Ishikawa (cell line): ENCODE measurements around the gene GALNT2.

Experiments
- EP300 ChIP-seq: IDR thresholded peaks from 2 replicates; pipeline ENCODE4 v1.6.1; 2012; ENCODE audit warnings: borderline replicate concordance
- NFIC ChIP-seq: IDR thresholded peaks from 2 replicates; pipeline ENCODE4 v1.6.1; 2012
- RAD21 ChIP-seq: IDR thresholded peaks from 2 replicates; pipeline ENCODE4 v1.6.1; 2012; ENCODE audit warnings: low read depth
- REST ChIP-seq: IDR thresholded peaks from 2 replicates; pipeline ENCODE4 v1.6.1; 2012; ENCODE audit warnings: low read depth, mild to moderate bottlenecking
- TAF1 ChIP-seq: IDR thresholded peaks from 2 replicates; pipeline ENCODE4 v1.6.1; 2012; ENCODE audit warnings: low read depth, mild to moderate bottlenecking
- TF ChIP-seq, protein P1 (sequence below): IDR thresholded peaks from 2 replicates; pipeline ENCODE4 v1.6.1; 2012

GRCh38 chr1:230094746-230095145 is 27.7 kb downstream of the GALNT2 start:
- TF ChIP-seq TAF1 (no peak), EP300 (no peak), REST (no peak), RAD21 (no peak), NFIC (no peak)
- TF ChIP-seq, protein P1, sequence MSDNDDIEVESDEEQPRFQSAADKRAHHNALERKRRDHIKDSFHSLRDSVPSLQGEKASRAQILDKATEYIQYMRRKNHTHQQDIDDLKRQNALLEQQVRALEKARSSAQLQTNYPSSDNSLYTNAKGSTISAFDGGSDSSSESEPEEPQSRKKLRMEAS = no peak
